Measurements from ENCODE around the gene IL10.

The IL10 gene

GRCh38 chr1:206745301-206745700 is 27.0 kb downstream of the IL10 start:
- Mint-ChIP-seq H3K9me3 (no peaks in the 10 kb centered on the region), H3K27ac (no peak overlapping the region), H3K27me3 (peaks cover 56% of the 10 kb centered on the region), H3K36me3 (peaks cover 1% of the 10 kb centered on the region), H3K4me1 (peaks cover 14% of the 10 kb centered on the region), H3K4me3 (no peak overlapping the region)
- CTCF ChIA-PET: interaction anchor here (0.9 to 1.5 kb wide), 8 partner anchors 9 to 64 kb away, joined by 3 to 5 read pairs (median 4); no protein-coding TSS in a partner anchor
- no peak for DNase-seq

GRCh38 chr1:206744683-206745082 is 27.6 kb downstream of the IL10 start:
- no peak for DNase-seq
- H3K27me3 Mint-ChIP-seq: peaks cover 54% of the 10 kb centered on the region
- no peaks in the 10 kb centered on the region for H3K9me3 Mint-ChIP-seq
- peaks cover 1% of the 10 kb centered on the region for H3K36me3 Mint-ChIP-seq
- peaks cover 19% of the 10 kb centered on the region for H3K4me1 Mint-ChIP-seq
- H3K27ac Mint-ChIP-seq: no peak overlapping the region
- CTCF ChIA-PET: interaction anchor here (0.9 to 1.5 kb wide), 8 partner anchors 9 to 65 kb away, joined by 3 to 5 read pairs (median 4); no protein-coding TSS in a partner anchor
- H3K4me3 Mint-ChIP-seq: no peak overlapping the region

- no peaks in the 10 kb centered on the region for H3K9me3 Mint-ChIP-seq
- CTCF ChIA-PET: interaction anchor here (0.7 to 1.8 kb wide), 5 partner anchors 8 to 169 kb away, joined by 3 to 4 read pairs (median 3); no protein-coding TSS in a partner anchor
- H3K27ac Mint-ChIP-seq: no peak overlapping the region
- H3K4me1 Mint-ChIP-seq: peaks cover 38% of the 10 kb centered on the region
- H3K4me3 Mint-ChIP-seq: no peak overlapping the region
- H3K27me3 Mint-ChIP-seq: peaks cover 48% of the 10 kb centered on the region
- DNase-seq: no peak
- peaks cover 8% of the 10 kb centered on the region for H3K36me3 Mint-ChIP-seq
Measured at GRCh38 chr1:206742719-206743383, 29.4 kb downstream of the IL10 start.

DNA sequence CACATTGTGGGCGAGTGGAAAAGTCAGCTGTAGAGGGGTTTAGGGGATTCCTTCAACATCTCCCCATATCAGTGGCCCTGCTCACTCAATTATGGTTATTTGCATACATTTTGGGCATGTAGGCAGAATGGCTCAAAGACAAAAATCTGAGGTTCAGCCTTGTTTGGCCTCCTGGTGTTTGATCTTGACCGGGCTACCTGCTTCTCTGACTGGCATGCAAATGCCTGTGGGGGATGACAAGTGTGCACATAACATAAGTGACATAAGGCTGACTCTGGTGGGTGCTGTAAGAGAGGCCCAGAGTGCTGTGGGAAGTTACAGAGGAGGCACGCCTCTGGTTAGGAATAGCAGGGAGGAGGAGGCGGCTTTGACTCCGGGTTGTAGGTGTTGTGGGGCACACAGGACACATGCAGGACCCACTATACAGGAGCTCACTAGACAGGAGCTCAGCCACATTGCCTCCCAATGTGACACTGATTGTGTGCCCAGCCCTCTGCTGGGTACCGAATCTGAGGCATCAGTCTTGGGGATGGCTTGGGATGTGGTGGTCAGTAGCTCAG is 31.1 kb downstream of the IL10 start:
- H3K4me1 Mint-ChIP-seq: peaks cover 54% of the 10 kb centered on the region
- peaks cover 42% of the 10 kb centered on the region for H3K27me3 Mint-ChIP-seq
- no peak overlapping the region for H3K27ac Mint-ChIP-seq
- H3K9me3 Mint-ChIP-seq: no peaks in the 10 kb centered on the region
- peaks cover 10% of the 10 kb centered on the region for H3K36me3 Mint-ChIP-seq
- CTCF ChIA-PET: interaction anchor here (0.9 to 2.0 kb wide), 3 partner anchors 66 to 171 kb away, joined by 5 to 8 read pairs (median 5); no protein-coding TSS in a partner anchor
- H3K4me3 Mint-ChIP-seq: no peak overlapping the region
- no peak for DNase-seq

DNA sequence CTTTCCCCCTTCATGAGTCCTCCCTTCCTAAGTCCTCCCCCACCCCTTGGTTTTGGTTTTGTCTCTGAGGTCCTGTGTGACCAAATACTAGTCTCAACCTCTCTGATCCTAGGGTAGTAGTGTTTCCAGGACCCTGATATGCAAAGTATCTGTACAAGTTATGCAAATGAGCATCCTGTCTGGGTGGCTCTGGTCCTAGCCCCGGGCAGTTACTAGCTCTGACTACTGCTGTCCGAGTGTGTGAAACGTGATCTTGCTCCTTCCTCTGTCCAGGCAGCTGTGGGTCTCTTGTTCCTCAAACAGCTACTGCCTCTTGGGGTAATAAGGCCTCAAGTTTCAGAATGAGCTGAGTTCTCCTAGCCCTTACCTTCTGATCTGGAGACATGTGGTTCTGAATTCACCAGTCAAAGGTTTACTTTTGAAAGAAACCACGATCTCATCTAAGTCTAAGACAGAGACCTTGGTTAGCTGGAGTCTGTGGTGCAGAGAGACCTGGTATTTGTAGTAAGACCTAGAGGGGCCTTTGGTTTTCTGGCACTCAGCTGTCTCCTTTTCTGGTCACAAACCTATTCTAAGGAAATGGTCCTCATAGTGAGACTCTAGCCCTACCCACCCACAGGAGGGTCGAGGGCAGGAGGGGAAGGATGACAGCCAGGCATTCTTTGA is 32.8 kb downstream of the IL10 start:
- H3K4me3 Mint-ChIP-seq: no peak overlapping the region
- peak; percentile 35 for DNase-seq
- CTCF ChIA-PET: interaction anchor here (0.7 to 1.4 kb wide), 18 partner anchors 13 to 310 kb away, joined by 3 to 18 read pairs (median 4); no protein-coding TSS in a partner anchor
- H3K9me3 Mint-ChIP-seq: no peaks in the 10 kb centered on the region
- peaks cover 34% of the 10 kb centered on the region for H3K27me3 Mint-ChIP-seq
- peak overlapping the region; percentile 83 for H3K27ac Mint-ChIP-seq
- peaks cover 18% of the 10 kb centered on the region for H3K36me3 Mint-ChIP-seq
- peaks cover 65% of the 10 kb centered on the region for H3K4me1 Mint-ChIP-seq

DNA sequence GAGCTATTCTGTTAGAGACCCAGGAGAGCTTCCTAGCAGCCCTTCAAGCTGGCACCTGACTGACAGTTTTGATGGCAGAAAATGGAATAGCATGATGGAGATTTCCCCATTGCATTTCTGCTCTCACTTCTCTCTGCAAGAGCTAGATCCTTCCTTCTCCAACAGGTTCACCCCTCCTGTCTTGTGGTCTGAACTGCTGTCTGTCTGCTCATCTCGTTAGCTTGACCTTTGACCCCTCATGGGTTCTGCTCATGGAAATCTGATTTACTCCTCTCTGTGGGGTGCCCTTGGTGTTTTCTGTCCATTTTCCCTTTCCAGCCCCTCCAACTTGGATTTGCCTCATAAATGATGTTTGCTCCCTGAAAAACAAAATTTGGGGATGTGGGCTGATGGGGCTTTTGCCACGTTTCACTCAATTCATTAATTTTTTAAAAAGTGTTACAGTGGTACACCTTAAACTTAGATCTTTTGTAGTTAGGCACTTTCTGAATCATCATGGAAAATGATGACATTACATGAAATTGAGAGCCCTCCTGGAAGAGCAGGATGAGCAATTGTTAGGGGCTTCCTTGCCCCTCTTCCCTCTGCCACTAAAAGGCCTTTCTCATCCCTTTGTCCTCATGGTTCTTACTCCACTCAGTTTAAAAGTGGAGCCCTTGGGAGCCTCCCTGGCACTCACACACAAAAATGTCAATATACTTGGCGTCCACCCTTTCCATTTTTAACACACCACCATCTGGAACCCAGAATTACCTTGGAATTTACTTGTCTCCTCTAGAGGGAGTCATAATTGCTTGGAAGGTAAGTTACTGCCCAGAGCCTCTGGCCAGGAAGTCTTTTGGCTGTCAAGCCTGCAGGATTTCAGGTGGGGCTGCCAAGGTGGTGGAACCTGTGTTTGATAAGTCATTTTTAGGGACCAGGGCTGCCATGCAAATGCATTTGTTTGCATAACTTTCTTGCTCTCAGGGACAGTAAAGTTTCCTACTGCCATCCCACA is 33.6 kb downstream of the IL10 start:
- CTCF ChIA-PET: interaction anchor here (0.7 to 14.7 kb wide), 18 partner anchors 13 to 311 kb away, joined by 3 to 361 read pairs (median 6); no protein-coding TSS in a partner anchor

GRCh38 chr1:206737729-206738201 is 34.5 kb downstream of the IL10 start:
- Mint-ChIP-seq H3K36me3 (peaks cover 30% of the 10 kb centered on the region), H3K9me3 (no peaks in the 10 kb centered on the region), H3K4me1 (peaks cover 65% of the 10 kb centered on the region), H3K27me3 (peaks cover 21% of the 10 kb centered on the region), H3K27ac (peak overlapping the region; percentile 77), H3K4me3 (no peak overlapping the region)
- CTCF ChIA-PET: interaction anchor here (0.7 to 14.7 kb wide), 11 partner anchors 12 to 244 kb away, joined by 3 to 361 read pairs (median 8); no protein-coding TSS in a partner anchor
- DNase-seq: peak; percentile 57

More for the DNA sequence above, 33.6 kb downstream of the IL10 start:
- Mint-ChIP-seq H3K27me3 (peaks cover 25% of the 10 kb centered on the region), H3K27ac (no peak overlapping the region), H3K4me1 (peaks cover 63% of the 10 kb centered on the region), H3K4me3 (no peak overlapping the region), H3K9me3 (no peaks in the 10 kb centered on the region), H3K36me3 (peaks cover 22% of the 10 kb centered on the region)
- no peak for DNase-seq

DNA sequence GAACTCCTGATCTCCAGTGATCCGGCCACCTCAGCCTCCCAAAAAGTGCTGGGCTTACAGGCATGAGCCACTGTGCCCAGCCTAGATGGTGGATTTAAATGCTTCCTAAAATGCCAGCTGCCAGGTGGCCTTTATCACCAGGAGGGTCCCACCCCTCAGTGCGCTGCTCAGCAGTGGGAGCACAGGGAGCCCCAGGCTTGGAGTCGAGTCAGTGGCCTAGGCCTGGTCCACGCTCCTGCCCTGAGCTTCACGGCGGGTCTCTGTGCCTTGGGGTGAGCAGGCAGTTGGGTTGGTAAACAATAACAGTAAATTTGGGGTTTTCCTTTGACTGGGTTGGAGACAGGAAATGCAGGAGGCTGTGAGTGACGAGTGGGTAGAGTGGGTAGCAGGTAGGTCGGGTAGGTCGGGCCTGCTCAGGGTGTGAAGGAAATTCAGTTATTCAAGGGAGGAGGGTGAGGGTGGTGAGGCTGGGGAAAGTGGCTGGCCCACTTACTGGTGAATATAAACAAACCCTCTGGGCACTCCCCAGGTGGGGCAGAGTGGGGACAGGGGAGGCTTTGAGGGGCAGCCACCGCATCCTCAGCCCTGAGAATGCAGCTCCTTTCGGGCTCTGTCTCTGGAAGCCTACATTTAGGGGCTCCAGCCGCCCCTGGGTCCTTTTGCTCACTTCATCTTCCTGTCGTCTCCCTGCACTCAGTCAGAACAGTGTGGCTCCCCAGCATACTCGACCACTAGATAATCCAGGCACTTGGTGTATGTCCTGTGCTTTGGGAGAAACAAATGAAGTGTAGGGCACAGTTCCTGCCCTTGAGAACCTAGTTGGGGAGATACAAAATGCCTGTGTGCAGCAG is 35.2 kb downstream of the IL10 start:
- peaks cover 16% of the 10 kb centered on the region for H3K27me3 Mint-ChIP-seq
- no peaks in the 10 kb centered on the region for H3K9me3 Mint-ChIP-seq
- peaks cover 34% of the 10 kb centered on the region for H3K36me3 Mint-ChIP-seq
- peak; percentile 52 for DNase-seq
- CTCF ChIA-PET: interaction anchor here (1.0 to 14.7 kb wide), 12 partner anchors 8 to 244 kb away, joined by 3 to 361 read pairs (median 8); no protein-coding TSS in a partner anchor
- H3K4me1 Mint-ChIP-seq: peaks cover 65% of the 10 kb centered on the region
- H3K27ac Mint-ChIP-seq: peak overlapping the region; percentile 77
- no peak overlapping the region for H3K4me3 Mint-ChIP-seq

DNA sequence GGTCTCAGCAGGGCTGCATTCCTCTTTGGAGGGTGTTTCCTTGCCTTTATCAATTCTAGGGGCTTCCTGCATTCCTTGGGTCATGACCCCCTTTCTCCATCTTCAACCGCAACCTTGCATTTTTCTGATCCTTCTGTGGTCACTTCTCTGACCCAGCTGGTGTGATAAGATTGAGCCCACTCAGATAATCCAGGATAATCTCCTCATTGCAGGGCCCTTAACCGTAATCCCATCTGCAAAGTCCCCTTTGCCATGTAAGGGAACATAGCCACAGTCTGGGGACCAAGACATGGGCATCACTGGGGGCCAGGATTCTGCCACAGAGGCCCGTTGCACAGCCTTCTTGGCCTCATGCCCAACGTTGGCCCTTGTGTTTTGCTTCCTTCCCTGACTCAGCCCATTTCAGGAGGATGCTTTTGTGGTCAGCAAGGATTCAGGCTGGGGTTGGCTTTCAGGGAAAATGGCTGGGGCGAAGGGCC is 36.7 kb downstream of the IL10 start:
- DNase-seq: no peak
- H3K9me3 Mint-ChIP-seq: no peaks in the 10 kb centered on the region
- no peak overlapping the region for H3K27ac Mint-ChIP-seq
- CTCF ChIA-PET: interaction anchor here (0.9 to 14.7 kb wide), 31 partner anchors 8 to 246 kb away, joined by 3 to 361 read pairs (median 6); no protein-coding TSS in a partner anchor
- H3K36me3 Mint-ChIP-seq: peaks cover 41% of the 10 kb centered on the region
- H3K4me3 Mint-ChIP-seq: no peak overlapping the region
- peaks cover 11% of the 10 kb centered on the region for H3K27me3 Mint-ChIP-seq
- H3K4me1 Mint-ChIP-seq: peaks cover 66% of the 10 kb centered on the region

GRCh38 chr1:206734499-206735142 is 37.7 kb downstream of the IL10 start:
- peaks cover 61% of the 10 kb centered on the region for H3K4me1 Mint-ChIP-seq
- H3K27me3 Mint-ChIP-seq: peaks cover 8% of the 10 kb centered on the region
- CTCF ChIA-PET: interaction anchor here (0.6 to 14.7 kb wide), 42 partner anchors 9 to 247 kb away, joined by 3 to 361 read pairs (median 6); partner anchors contain the start of genes IL19 and IL20
- DNase-seq: peak; percentile 87
- peak overlapping the region; percentile 14 for H3K27ac Mint-ChIP-seq
- peaks cover 46% of the 10 kb centered on the region for H3K36me3 Mint-ChIP-seq
- no peaks in the 10 kb centered on the region for H3K9me3 Mint-ChIP-seq
- H3K4me3 Mint-ChIP-seq: no peak overlapping the region

DNA sequence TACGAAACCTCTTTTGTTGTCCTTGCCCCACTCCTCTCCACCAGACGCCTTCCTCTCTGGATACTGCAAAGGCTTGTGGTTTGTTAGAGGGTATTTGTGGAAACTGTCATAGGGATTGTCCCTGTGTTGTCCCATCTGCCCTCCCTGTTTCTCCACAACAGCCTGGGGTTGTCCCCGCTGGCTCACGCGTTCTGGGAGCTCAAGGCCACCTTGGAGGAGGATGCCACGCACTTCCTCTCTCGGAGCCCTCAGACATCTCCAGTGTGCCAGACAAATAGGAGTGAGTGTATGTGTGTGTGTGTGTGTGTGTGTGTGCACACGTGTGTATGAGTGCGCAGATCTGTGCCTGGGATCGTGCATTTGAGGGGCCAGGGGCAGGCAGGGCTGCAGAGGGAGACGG is 39.3 kb downstream of the IL10 start:
- Mint-ChIP-seq H3K27me3 (peaks cover 2% of the 10 kb centered on the region), H3K4me1 (peaks cover 45% of the 10 kb centered on the region), H3K27ac (no peak overlapping the region), H3K9me3 (no peaks in the 10 kb centered on the region), H3K4me3 (no peak overlapping the region), H3K36me3 (peaks cover 42% of the 10 kb centered on the region)
- no peak for DNase-seq
- CTCF ChIA-PET: interaction anchor here (2.4 to 14.7 kb wide), 7 partner anchors 27 to 249 kb away, joined by 13 to 361 read pairs (median 24); partner anchors contain the start of gene IL19

- Mint-ChIP-seq H3K4me3 (no peak overlapping the region), H3K27ac (no peak overlapping the region), H3K27me3 (no peaks in the 10 kb centered on the region), H3K36me3 (peaks cover 42% of the 10 kb centered on the region), H3K9me3 (no peaks in the 10 kb centered on the region), H3K4me1 (peaks cover 40% of the 10 kb centered on the region)
- DNase-seq: no peak
- CTCF ChIA-PET: interaction anchor here (6.5 to 14.7 kb wide), 3 partner anchors 74 to 249 kb away, joined by 59 to 361 read pairs (median 233); no protein-coding TSS in a partner anchor
Measured at GRCh38 chr1:206732508-206732907, 39.8 kb downstream of the IL10 start.
